AG04449 (cell line): Measurements from ENCODE around the gene RRBP1.

Source experiments
- CTCF ChIA-PET: fragments of 350-600 bp; formaldehyde crosslinking; extraction: SDS; loops from one replicate; lab custom pipeline; 2021; ENCODE audit warnings: antibody characterized with exemption; lab: Yijun Ruan, JAX
- POLR2A ChIA-PET: fragments of 400-600, 350-600 bp; formaldehyde crosslinking; extraction: SDS; loops from one replicate; lab custom pipeline; 2020; ENCODE audit warnings: antibody characterized with exemption, inconsistent platforms; lab: Yijun Ruan, JAX
- DNase-seq: peaks from one replicate; pipeline ENCODE4 v3.0.0-alpha.2; 2010; ENCODE audit warnings: low read depth, low spot score
- H3K4me3 ChIP-seq: 2 replicates; pipeline ENCODE4 v1.5.1; 2011; ENCODE audit warnings: low read depth, mild to moderate bottlenecking, control low read depth, low read length
- CTCF ChIP-seq: IDR thresholded peaks from one replicate; pipeline ENCODE4 v1.5.1; 2011; ENCODE audit warnings: mild to moderate bottlenecking, moderate library complexity, low read length, control low read depth, inconsistent platforms; ENCODE audit not compliant: insufficient read depth; ENCODE audit errors: missing control alignments

RRBP1 gene

GRCh38 chr20:17616480-17617211 is 65.4 kb downstream of the RRBP1 start:
- CTCF ChIA-PET = interaction anchor here (0.6 to 6.6 kb wide), 9 partner anchors 8 to 111 kb away, joined by 3 to 48 read pairs (median 11); no protein-coding TSS in a partner anchor
- POLR2A ChIA-PET = no interaction called here

GRCh38 chr20:17615645-17616479 is 66.2 kb downstream of the RRBP1 start:
- DNase-seq = no peak
- CTCF ChIA-PET = interaction anchor here (0.8 to 6.6 kb wide), 8 partner anchors 7 to 283 kb away, joined by 3 to 48 read pairs (median 12); partner anchors contain the start of gene BFSP1
- H3K4me3 ChIP-seq = no peak overlapping the region
- TF ChIP-seq CTCF = no peak
- POLR2A ChIA-PET = no interaction called here

More at GRCh38 chr20:17616480-17617211, 65.4 kb downstream of the RRBP1 start:
- no peak for TF ChIP-seq CTCF
- no peak overlapping the region for H3K4me3 ChIP-seq
- no peak for DNase-seq

- no peak for DNase-seq
- no peak for TF ChIP-seq CTCF
- ChIA-PET CTCF (interaction anchor here (0.8 to 6.6 kb wide), 8 partner anchors 10 to 324 kb away, joined by 3 to 48 read pairs (median 4); partner anchors contain the start of gene BFSP1), POLR2A (interaction anchor here (1.2 kb wide), 1 partner anchor 67 kb away, joined by 5 read pairs; the partner anchor contains the start of gene RRBP1)
- no peak overlapping the region for H3K4me3 ChIP-seq
Observed at GRCh38 chr20:17614812-17615644, 67.0 kb downstream of the RRBP1 start.

- CTCF ChIA-PET = interaction anchor here (0.8 to 6.6 kb wide), 5 partner anchors 74 to 382 kb away, joined by 3 to 48 read pairs (median 5); no protein-coding TSS in a partner anchor
Observed at GRCh38 chr20:17614176-17614811, 67.7 kb downstream of the RRBP1 start.

More at GRCh38 chr20:17614176-17614811, 67.7 kb downstream of the RRBP1 start:
- POLR2A ChIA-PET = interaction anchor here (1.2 kb wide), 1 partner anchor 68 kb away, joined by 5 read pairs; the partner anchor contains the start of gene RRBP1
- no peak for TF ChIP-seq CTCF
- H3K4me3 ChIP-seq = no peak overlapping the region
- no peak for DNase-seq
